Esophagus squamous epithelium (tissue), 5 donors: ENCODE measurements around the gene QSER1. TPM values are rescaled to one million over a fixed set of nuclear protein-coding genes. Genes with fewer than 3 reads are reported as not detected.
"Not testable (repeated sequence)": the region's sequence is repeated elsewhere in the genome, so short reads cannot be mapped to it uniquely, and the experiment has no call there.

Experiments
- DNase-seq: peaks from one replicate; lab custom pipeline; 2025; lab: John Stamatoyannopoulos, UW
- H3K27ac ChIP-seq, 4 donors: fragments of 200-600 bp; sonication (generic); one replicate each; pipeline ENCODE4 v1.5.1; 2016 to 2019; ENCODE audit warnings: mild to moderate bottlenecking in 1 of 4
- H3K27me3 ChIP-seq, 4 donors: fragments of 200-600 bp; sonication (generic); 1 replicate in 3 of 4; 2 replicates in 1 of 4; pipeline versions ENCODE4 v1.5.1 to v1.6.0; 2017 to 2021; ENCODE audit warnings: antibody characterized with exemption in 1 of 4
- H3K36me3 ChIP-seq, 3 donors: fragments of 200-600 bp; sonication (generic); one replicate each; pipeline ENCODE4 v1.5.1; 2016 to 2019
- H3K4me1 ChIP-seq, 3 donors: fragments of 200-600 bp; sonication (generic); one replicate each; pipeline ENCODE4 v1.5.1; 2017 to 2019
- H3K4me3 ChIP-seq, 4 donors: fragments of 200-600 bp; sonication (generic); 1 replicate in 3 of 4; 2 replicates in 1 of 4; pipeline ENCODE4 v1.5.1; 2016 to 2019; ENCODE audit warnings: mild to moderate bottlenecking in 2 of 4, moderate library complexity in 1 of 4
- H3K9me3 ChIP-seq, 3 donors: fragments of 200-600 bp; sonication (generic); one replicate each; pipeline ENCODE4 v1.5.1; 2016 to 2019
- CTCF ChIP-seq, 6 experiments: fragments of 450-650 bp in 4 of 6; fragments of 200-600 bp in 2 of 6; sonication (generic) in 2 of 6; IDR thresholded peaks; one replicate each; pipeline ENCODE4 v1.5.1; 2016 to 2019; ENCODE audit warnings: antibody characterized with exemption in 6 of 6, mild to moderate bottlenecking in 4 of 6, moderate library complexity in 4 of 6
- POLR2A ChIP-seq, 4 donors: fragments of 450-650 bp; IDR thresholded peaks; one replicate each; pipeline ENCODE4 v1.6.1; 2017; ENCODE audit warnings: antibody characterized with exemption in 4 of 4, mild to moderate bottlenecking in 4 of 4, moderate library complexity in 3 of 4
- WGBS, 2 donors: methylation state at CpG; one replicate each; pipeline ENCODE4 v1.1.5; 2018; 5-methylcytosine and 5-hydroxymethylcytosine counted together
- intact Hi-C: fragments of 100-400 bp; cut with DNase I; formaldehyde crosslinking; loops from one replicate; pipeline ENCODE4 v1.15.0; 2022
- total RNA-seq, 4 donors: library from RNA; depleted of rRNA; stranded (reverse); fragments of >200 nt; gene quantifications; one replicate each; pipeline ENCODE4 v1.1.0, GENCODE V29; 2016
- donor health status: DM: yes; HTN: yes; CAD: no.

Gene QSER1
- total RNA-seq, 4 donors from 2014 or later: 26.7 to 43.5 (median 33.3) TPM

GRCh38 chr11:32852207-32852606 is 40.4 kb upstream of the QSER1 start:
- 53 to 56% methylated on average over 4 of the region's 4 CpGs for WGBS, 2 donors
- Histone ChIP-seq H3K36me3 (peaks cover 0 to 66% (median 0%) of the 10 kb centered on the region in 3 donors), H3K27ac (peak overlapping the region; percentile 2 to 57 (median 30)), H3K4me1 (peaks cover 0 to 8% (median 0%) of the 10 kb centered on the region in 3 donors), H3K9me3 (no peaks in the 10 kb centered on the region), H3K27me3 (no peaks in the 10 kb centered on the region), H3K4me3 (no peak overlapping the region)
- no peak for TF ChIP-seq POLR2A (IDR thresholded peaks at IDR 0.05)
- no peak for TF ChIP-seq CTCF (IDR thresholded peaks at IDR 0.05)
- DNase-seq: no peak
- intact Hi-C loops: no loop called here

GRCh38 chr11:32855601-32856000 is 37.0 kb upstream of the QSER1 start:
- H3K36me3 ChIP-seq: peaks cover 0 to 41% (median 0%) of the 10 kb centered on the region in 3 donors
- intact Hi-C loops: no loop called here
- WGBS, 2 donors: 57 to 65% methylated on average over 2 of the region's 2 CpGs
- no peaks in the 10 kb centered on the region for H3K27me3 ChIP-seq
- TF ChIP-seq CTCF (IDR thresholded peaks at IDR 0.05) (no peak), POLR2A (IDR thresholded peaks at IDR 0.05) (no peak)
- H3K4me3 ChIP-seq: no peak overlapping the region
- no peaks in the 10 kb centered on the region for H3K9me3 ChIP-seq
- peaks cover 0 to 8% (median 0%) of the 10 kb centered on the region in 3 donors for H3K4me1 ChIP-seq
- no peak overlapping the region for H3K27ac ChIP-seq
- DNase-seq: no peak

GRCh38 chr11:32858731-32859130 is 33.9 kb upstream of the QSER1 start:
- no peak overlapping the region for H3K4me3 ChIP-seq
- no peak for DNase-seq
- peaks cover 0 to 3% (median 0%) of the 10 kb centered on the region in 4 donors for H3K27me3 ChIP-seq
- H3K36me3 ChIP-seq: peaks cover 0 to 27% (median 0%) of the 10 kb centered on the region in 3 donors
- H3K9me3 ChIP-seq: no peaks in the 10 kb centered on the region
- no peak overlapping the region for H3K27ac ChIP-seq
- intact Hi-C loops: no loop called here
- TF ChIP-seq CTCF (IDR thresholded peaks at IDR 0.05) (peak in 2 of 6 experiments; percentile 8 to 28), POLR2A (IDR thresholded peaks at IDR 0.05) (no peak)
- no peaks in the 10 kb centered on the region for H3K4me1 ChIP-seq
- WGBS, 2 donors: 53 to 62% methylated on average over 1 of the region's 1 CpG

GRCh38 chr11:32861850-32862577 is 30.6 kb upstream of the QSER1 start:
- Histone ChIP-seq H3K9me3 (no peaks in the 10 kb centered on the region), H3K4me3 (no peak overlapping the region), H3K27ac (no peak overlapping the region), H3K4me1 (no peaks in the 10 kb centered on the region), H3K36me3 (peaks cover 0 to 3% (median 0%) of the 10 kb centered on the region in 3 donors), H3K27me3 (peaks cover 0 to 3% (median 0%) of the 10 kb centered on the region in 4 donors)
- intact Hi-C loops: loop anchor here (10.0 kb wide), 1 partner anchor 47 kb away; no protein-coding TSS in a partner anchor
- no peak for TF ChIP-seq CTCF (IDR thresholded peaks at IDR 0.05)
- TF ChIP-seq POLR2A (IDR thresholded peaks at IDR 0.05): no peak
- no peak for DNase-seq
- WGBS, 2 donors: 70 to 85% methylated on average over 3 of the region's 3 CpGs

GRCh38 chr11:32864555-32864954 is 28.1 kb upstream of the QSER1 start:
- H3K27ac ChIP-seq: no peak overlapping the region

GRCh38 chr11:32868752-32869151 is 23.9 kb upstream of the QSER1 start:
- not testable (repeated sequence) for H3K4me1 ChIP-seq, DNase-seq, H3K9me3 ChIP-seq, H3K36me3 ChIP-seq, H3K4me3 ChIP-seq, H3K27me3 ChIP-seq, H3K27ac ChIP-seq
- WGBS, 2 donors: 63 to 78% methylated on average over 4 of the region's 4 CpGs
- intact Hi-C loops: loop anchor here (10.0 kb wide), 1 partner anchor 54 kb away; no protein-coding TSS in a partner anchor

More at GRCh38 chr11:32864555-32864954, 28.1 kb upstream of the QSER1 start:
- Histone ChIP-seq H3K4me1 (no peaks in the 10 kb centered on the region), H3K4me3 (no peak overlapping the region), H3K36me3 (no peaks in the 10 kb centered on the region), H3K9me3 (no peaks in the 10 kb centered on the region), H3K27me3 (peaks cover 0 to 3% (median 0%) of the 10 kb centered on the region in 4 donors)
- intact Hi-C loops: loop anchor here (10.0 kb wide), 1 partner anchor 50 kb away; no protein-coding TSS in a partner anchor
- DNase-seq: no peak
- TF ChIP-seq POLR2A (IDR thresholded peaks at IDR 0.05): no peak
- TF ChIP-seq CTCF (IDR thresholded peaks at IDR 0.05): no peak
